Esophagus muscularis mucosa (tissue), 4 donors: ENCODE data around the gene CCR8. TPM values are rescaled to one million over a fixed set of nuclear protein-coding genes. Genes with fewer than 3 reads are reported as not detected.

ENCODE experiments used
- DNase-seq: peaks from one replicate; pipeline ENCODE4 v3.0.0-alpha.2; 2017; ENCODE audit errors: extremely low spot score
- H3K27ac ChIP-seq, 4 donors: fragments of 200-600 bp; sonication (generic); replicated peaks in 1 of 4; 1 replicate in 3 of 4; 2 replicates in 1 of 4; pipeline ENCODE4 v1.5.1; 2016 to 2019; ENCODE audit warnings: mild to moderate bottlenecking in 1 of 4
- H3K27me3 ChIP-seq, 4 donors: fragments of 200-600 bp; sonication (generic); one replicate each; pipeline versions ENCODE4 v1.5.1 to v1.6.0; 2016 to 2019
- H3K36me3 ChIP-seq, 4 donors: fragments of 200-600 bp; sonication (generic); one replicate each; pipeline ENCODE4 v1.5.1; 2016 to 2019
- H3K4me1 ChIP-seq, 4 donors: fragments of 200-600 bp; sonication (generic); one replicate each; pipeline ENCODE4 v1.5.1; 2016 to 2019
- H3K4me3 ChIP-seq, 4 donors: fragments of 200-600 bp; sonication (generic); 1 replicate in 2 of 4; 2 replicates in 2 of 4; pipeline ENCODE4 v1.5.1; 2016 to 2019; ENCODE audit warnings: mild to moderate bottlenecking in 4 of 4, moderate library complexity in 1 of 4
- H3K9me3 ChIP-seq, 4 donors: fragments of 200-600 bp; sonication (generic); 1 replicate in 3 of 4; 2 replicates in 1 of 4; pipeline ENCODE4 v1.5.1; 2016 to 2019
- EP300 ChIP-seq: sonication (generic); formaldehyde crosslinking; IDR thresholded peaks from one replicate; pipeline ENCODE4 v1.6.1; 2017; ENCODE audit warnings: antibody characterized with exemption
- POLR2A ChIP-seq: fragments of 450-650 bp; IDR thresholded peaks from one replicate; pipeline ENCODE4 v1.6.1; 2017; ENCODE audit warnings: antibody characterized with exemption, moderate library complexity, mild to moderate bottlenecking, low read depth
- POLR2AphosphoS5 ChIP-seq, 2 donors: sonication (generic); formaldehyde crosslinking; IDR thresholded peaks; one replicate each; pipeline ENCODE4 v1.6.1; 2017; ENCODE audit warnings: antibody characterized with exemption in 2 of 2
- WGBS: methylation state at CpG from one replicate; pipeline ENCODE4 v1.1.5; 2018; 5-methylcytosine and 5-hydroxymethylcytosine counted together
- intact Hi-C: fragments of 100-400 bp; cut with DNase I; formaldehyde crosslinking; loops from one replicate; pipeline ENCODE4 v1.15.1; 2023
- total RNA-seq, 4 donors: library from RNA; depleted of rRNA; stranded (reverse); fragments of >200 nt; gene quantifications; one replicate each; pipeline versions ENCODE4 v1.1.0 to v1.2.1, GENCODE V29; 2016
- TF ChIP-seq, protein P1 (sequence below), 3 experiments: fragments of 200-600 bp in 2 of 3; fragments of 450-650 bp in 1 of 3; sonication (generic) in 2 of 3; IDR thresholded peaks; one replicate each; pipeline ENCODE4 v1.5.1; 2017 to 2019; ENCODE audit warnings: antibody characterized with exemption in 3 of 3, mild to moderate bottlenecking in 2 of 3, moderate library complexity in 1 of 3

Gene CCR8, protein sequence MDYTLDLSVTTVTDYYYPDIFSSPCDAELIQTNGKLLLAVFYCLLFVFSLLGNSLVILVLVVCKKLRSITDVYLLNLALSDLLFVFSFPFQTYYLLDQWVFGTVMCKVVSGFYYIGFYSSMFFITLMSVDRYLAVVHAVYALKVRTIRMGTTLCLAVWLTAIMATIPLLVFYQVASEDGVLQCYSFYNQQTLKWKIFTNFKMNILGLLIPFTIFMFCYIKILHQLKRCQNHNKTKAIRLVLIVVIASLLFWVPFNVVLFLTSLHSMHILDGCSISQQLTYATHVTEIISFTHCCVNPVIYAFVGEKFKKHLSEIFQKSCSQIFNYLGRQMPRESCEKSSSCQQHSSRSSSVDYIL
- not detected for total RNA-seq

- Histone ChIP-seq H3K9me3 (no peaks in the 10 kb centered on the region), H3K27ac (no peak within 1 kb of the TSS), H3K4me1 (no peaks in the 10 kb centered on the region), H3K4me3 (no peak within 1 kb of the TSS), H3K27me3 (no peaks in the 10 kb centered on the region), H3K36me3 (no peaks in the 10 kb centered on the region)
- TF ChIP-seq EP300 (no peak), POLR2A (no peak), POLR2AphosphoS5 (IDR thresholded peaks at IDR 0.05) (no peak)
- TF ChIP-seq, protein P1, sequence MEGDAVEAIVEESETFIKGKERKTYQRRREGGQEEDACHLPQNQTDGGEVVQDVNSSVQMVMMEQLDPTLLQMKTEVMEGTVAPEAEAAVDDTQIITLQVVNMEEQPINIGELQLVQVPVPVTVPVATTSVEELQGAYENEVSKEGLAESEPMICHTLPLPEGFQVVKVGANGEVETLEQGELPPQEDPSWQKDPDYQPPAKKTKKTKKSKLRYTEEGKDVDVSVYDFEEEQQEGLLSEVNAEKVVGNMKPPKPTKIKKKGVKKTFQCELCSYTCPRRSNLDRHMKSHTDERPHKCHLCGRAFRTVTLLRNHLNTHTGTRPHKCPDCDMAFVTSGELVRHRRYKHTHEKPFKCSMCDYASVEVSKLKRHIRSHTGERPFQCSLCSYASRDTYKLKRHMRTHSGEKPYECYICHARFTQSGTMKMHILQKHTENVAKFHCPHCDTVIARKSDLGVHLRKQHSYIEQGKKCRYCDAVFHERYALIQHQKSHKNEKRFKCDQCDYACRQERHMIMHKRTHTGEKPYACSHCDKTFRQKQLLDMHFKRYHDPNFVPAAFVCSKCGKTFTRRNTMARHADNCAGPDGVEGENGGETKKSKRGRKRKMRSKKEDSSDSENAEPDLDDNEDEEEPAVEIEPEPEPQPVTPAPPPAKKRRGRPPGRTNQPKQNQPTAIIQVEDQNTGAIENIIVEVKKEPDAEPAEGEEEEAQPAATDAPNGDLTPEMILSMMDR (IDR thresholded peaks at IDR 0.05), result no peak
- 75% methylated on average over 1 of the region's 1 CpG for WGBS
- no peak for DNase-seq
- intact Hi-C loops, result no loop called here
Observed at GRCh38 chr3:39329493-39329892, at the start of gene CCR8. CCR8 (plus strand) TSS chr3:39329709; CDS start chr3:39332332, 2,623 bp downstream.

GRCh38 chr3:39279745-39280517, 49.6 kb upstream of the CCR8 start, which contains the start of gene CX3CR1:
CX3CR1 (minus strand) TSS chr3:39280036; CDS start chr3:39266509, 13,527 bp downstream.
- Histone ChIP-seq H3K27ac (no peak within 1 kb of the TSS), H3K4me1 (peaks cover 0 to 6% (median 3%) of the 10 kb centered on the region in 4 donors), H3K4me3 (no peak within 1 kb of the TSS), H3K27me3 (no peaks in the 10 kb centered on the region), H3K36me3 (no peaks in the 10 kb centered on the region), H3K9me3 (no peaks in the 10 kb centered on the region)
- TF ChIP-seq POLR2A, result no peak
- TF ChIP-seq EP300, result no peak
- no peak for TF ChIP-seq POLR2AphosphoS5 (IDR thresholded peaks at IDR 0.05)
- TF ChIP-seq, protein P1 (IDR thresholded peaks at IDR 0.05), result no peak
- peak; percentile 86 for DNase-seq
- WGBS, result 66% methylated on average over 5 of the region's 5 CpGs
- intact Hi-C loops, result no loop called here

GRCh38 chr3:39280571-39280970, 48.9 kb upstream of the CCR8 start:
- no peaks in the 10 kb centered on the region for H3K36me3 ChIP-seq

GRCh38 chr3:39281533-39281932, 48.0 kb upstream of the CCR8 start:
- TF ChIP-seq POLR2A (no peak), POLR2AphosphoS5 (IDR thresholded peaks at IDR 0.05) (no peak), EP300 (no peak)
- TF ChIP-seq, protein P1 (IDR thresholded peaks at IDR 0.05), result no peak
- DNase-seq, result no peak
- 78% methylated on average over 9 of the region's 9 CpGs for WGBS
- H3K4me1 ChIP-seq, result peaks cover 0 to 6% (median 3%) of the 10 kb centered on the region in 4 donors
- H3K9me3 ChIP-seq, result no peaks in the 10 kb centered on the region
- no peaks in the 10 kb centered on the region for H3K27me3 ChIP-seq
- no peaks in the 10 kb centered on the region for H3K36me3 ChIP-seq
- H3K4me3 ChIP-seq, result no peak overlapping the region
- H3K27ac ChIP-seq, result no peak overlapping the region
- intact Hi-C loops, result no loop called here

More at GRCh38 chr3:39280571-39280970, 48.9 kb upstream of the CCR8 start:
- DNase-seq, result peak; percentile 29
- no peak overlapping the region for H3K4me3 ChIP-seq
- TF ChIP-seq POLR2AphosphoS5 (IDR thresholded peaks at IDR 0.05) (no peak), POLR2A (no peak), EP300 (no peak)
- TF ChIP-seq, protein P1 (IDR thresholded peaks at IDR 0.05), result no peak
- intact Hi-C loops, result no loop called here
- no peaks in the 10 kb centered on the region for H3K9me3 ChIP-seq
- 100% methylated on average over 4 of the region's 5 CpGs for WGBS
- H3K27me3 ChIP-seq, result no peaks in the 10 kb centered on the region
- peaks cover 0 to 6% (median 3%) of the 10 kb centered on the region in 4 donors for H3K4me1 ChIP-seq
- H3K27ac ChIP-seq, result no peak overlapping the region
